A673 (cell line): ENCODE results near the gene TTN.

Source experiments
- CTCF ChIP-seq: fragments of 300-800, 200-600 bp; sonication (generic); conservative IDR thresholded peaks from 2 replicates; pipeline ENCODE4 v1.5.1; 2017; ENCODE audit warnings: low read depth, mild to moderate bottlenecking, antibody characterized with exemption, low read length, moderate library complexity, mixed read lengths
- EZH2 ChIP-seq: fragments of 200-600 bp; sonication (generic); IDR thresholded peaks from 2 replicates; pipeline ENCODE4 v1.6.1; 2017; ENCODE audit warnings: borderline replicate concordance, low read depth, mild to moderate bottlenecking, mixed read lengths, antibody characterized with exemption, low read length; ENCODE audit not compliant: poor library complexity, severe bottlenecking

GRCh38 chr2:178777577-178777976 is 29.6 kb downstream of the TTN start:
- TF ChIP-seq CTCF (no peak), EZH2 (no peak)
